Measurements from ENCODE around the gene C9orf85.

DNA sequence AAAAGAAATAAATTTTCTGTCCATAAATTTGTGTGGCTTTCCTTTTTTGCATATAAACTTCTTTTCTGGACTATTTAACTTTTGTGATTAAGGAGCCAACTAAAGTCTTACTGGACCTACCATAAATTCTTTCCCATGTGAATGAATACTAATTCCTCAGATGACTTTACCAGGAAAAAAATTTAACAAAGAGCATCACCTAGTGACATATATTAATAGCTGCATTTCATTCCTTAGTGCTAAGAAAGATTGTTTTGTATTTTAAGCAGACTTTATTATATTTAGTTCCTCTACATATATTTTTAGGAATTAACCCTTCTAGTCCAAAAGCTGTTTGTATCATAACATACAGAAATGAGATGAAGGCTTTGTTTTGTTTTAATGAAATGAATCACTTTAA lies 64.4 kb downstream of the C9orf85 start:
- TF ChIP-seq NFYB (CRISPR knock-in tag; conservative IDR thresholded peaks at IDR 0.05; ENCODE audit: low read depth) (no peak), CTCF (IDR thresholded peaks at IDR 0.05) (no peak), USF2 (CRISPR knock-in tag; IDR thresholded peaks at IDR 0.05) (no peak), RELA (CRISPR knock-in tag; IDR thresholded peaks at IDR 0.05; ENCODE audit: borderline replicate concordance) (no peak), TEAD4 (CRISPR knock-in tag; IDR thresholded peaks at IDR 0.05) (no peak), ZNF121 (CRISPR knock-in tag; IDR thresholded peaks at IDR 0.05) (no peak), E2F1 (CRISPR knock-in tag; IDR thresholded peaks at IDR 0.05) (no peak), ETV6 (CRISPR knock-in tag; IDR thresholded peaks at IDR 0.05) (no peak), ZNF281 (CRISPR knock-in tag; IDR thresholded peaks at IDR 0.05) (no peak)
- TF ChIP-seq, protein P1, sequence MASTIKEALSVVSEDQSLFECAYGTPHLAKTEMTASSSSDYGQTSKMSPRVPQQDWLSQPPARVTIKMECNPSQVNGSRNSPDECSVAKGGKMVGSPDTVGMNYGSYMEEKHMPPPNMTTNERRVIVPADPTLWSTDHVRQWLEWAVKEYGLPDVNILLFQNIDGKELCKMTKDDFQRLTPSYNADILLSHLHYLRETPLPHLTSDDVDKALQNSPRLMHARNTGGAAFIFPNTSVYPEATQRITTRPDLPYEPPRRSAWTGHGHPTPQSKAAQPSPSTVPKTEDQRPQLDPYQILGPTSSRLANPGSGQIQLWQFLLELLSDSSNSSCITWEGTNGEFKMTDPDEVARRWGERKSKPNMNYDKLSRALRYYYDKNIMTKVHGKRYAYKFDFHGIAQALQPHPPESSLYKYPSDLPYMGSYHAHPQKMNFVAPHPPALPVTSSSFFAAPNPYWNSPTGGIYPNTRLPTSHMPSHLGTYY (CRISPR knock-in tag; IDR thresholded peaks at IDR 0.05), result no peak
- TF ChIP-seq, protein P2, sequence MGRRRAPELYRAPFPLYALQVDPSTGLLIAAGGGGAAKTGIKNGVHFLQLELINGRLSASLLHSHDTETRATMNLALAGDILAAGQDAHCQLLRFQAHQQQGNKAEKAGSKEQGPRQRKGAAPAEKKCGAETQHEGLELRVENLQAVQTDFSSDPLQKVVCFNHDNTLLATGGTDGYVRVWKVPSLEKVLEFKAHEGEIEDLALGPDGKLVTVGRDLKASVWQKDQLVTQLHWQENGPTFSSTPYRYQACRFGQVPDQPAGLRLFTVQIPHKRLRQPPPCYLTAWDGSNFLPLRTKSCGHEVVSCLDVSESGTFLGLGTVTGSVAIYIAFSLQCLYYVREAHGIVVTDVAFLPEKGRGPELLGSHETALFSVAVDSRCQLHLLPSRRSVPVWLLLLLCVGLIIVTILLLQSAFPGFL (CRISPR knock-in tag; IDR thresholded peaks at IDR 0.05; ENCODE audit: borderline replicate concordance), result no peak

Data from WTC11 (cell line).